GM21447 (cell line): Measurements from ENCODE around the gene FOXN1.
"Not testable (repeated sequence)": the region's sequence is repeated elsewhere in the genome, so short reads cannot be mapped to it uniquely, and the experiment has no call there.

Source experiments
- ATAC-seq: cut with Tn5 transposase; IDR thresholded peaks from one replicate; pipeline ENCODE4 v1.9.1; 2021; ENCODE audit not compliant: unreplicated experiment

The FOXN1 gene

GRCh38 chr17:28572259-28573039 is 66.3 kb downstream of the FOXN1 start:
- ATAC-seq = no peak

- ATAC-seq = no peak
Measured at GRCh38 chr17:28573040-28573380, 66.9 kb downstream of the FOXN1 start.

DNA sequence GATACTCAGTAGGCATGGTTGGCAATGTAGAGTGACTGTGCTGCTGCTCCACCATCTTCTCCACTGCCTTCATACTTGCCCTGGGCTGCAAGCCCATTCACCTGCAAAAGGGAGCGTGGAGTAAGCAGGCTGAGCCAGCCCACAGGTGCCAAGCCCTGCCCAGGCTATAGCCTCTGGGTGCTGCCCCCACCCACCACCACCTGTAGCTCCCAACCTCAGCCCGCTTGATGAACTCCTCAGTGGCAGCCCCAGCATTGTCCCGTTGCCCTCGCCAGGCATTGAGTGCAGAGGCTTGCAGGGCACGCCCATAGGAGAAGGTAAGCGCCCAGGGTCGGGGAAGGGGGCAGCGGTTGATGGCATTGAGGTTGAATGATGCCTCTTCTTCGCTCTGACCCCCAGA is 67.4 kb downstream of the FOXN1 start:
- ATAC-seq = no peak

DNA sequence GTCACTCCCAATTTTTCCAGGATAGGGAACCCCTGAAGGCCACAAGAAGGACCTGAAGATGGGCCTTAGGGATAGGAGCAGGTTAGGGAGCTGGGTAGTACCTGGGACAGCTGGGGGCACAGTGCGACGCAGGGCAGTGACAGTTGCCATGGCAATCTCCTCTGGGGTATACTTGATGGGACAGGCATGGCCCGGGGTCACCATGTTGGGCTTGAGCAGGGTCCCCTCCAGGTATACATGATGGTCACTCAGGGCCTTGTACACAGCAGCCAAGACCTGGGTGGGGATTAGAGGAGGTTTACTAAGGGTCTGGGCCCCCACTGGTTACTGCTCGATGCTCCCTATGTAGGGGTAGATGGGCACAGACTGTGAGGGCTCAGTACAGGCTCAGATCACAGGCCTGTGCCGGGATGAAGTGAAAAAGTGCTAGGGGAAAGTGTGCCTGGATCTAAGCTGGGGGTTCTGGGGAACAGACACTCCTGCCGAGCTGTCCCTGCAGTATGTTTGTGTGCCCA is 67.9 kb downstream of the FOXN1 start:
- ATAC-seq = no peak

- no peak for ATAC-seq
Measured at GRCh38 chr17:28574526-28574925, 68.4 kb downstream of the FOXN1 start.

DNA sequence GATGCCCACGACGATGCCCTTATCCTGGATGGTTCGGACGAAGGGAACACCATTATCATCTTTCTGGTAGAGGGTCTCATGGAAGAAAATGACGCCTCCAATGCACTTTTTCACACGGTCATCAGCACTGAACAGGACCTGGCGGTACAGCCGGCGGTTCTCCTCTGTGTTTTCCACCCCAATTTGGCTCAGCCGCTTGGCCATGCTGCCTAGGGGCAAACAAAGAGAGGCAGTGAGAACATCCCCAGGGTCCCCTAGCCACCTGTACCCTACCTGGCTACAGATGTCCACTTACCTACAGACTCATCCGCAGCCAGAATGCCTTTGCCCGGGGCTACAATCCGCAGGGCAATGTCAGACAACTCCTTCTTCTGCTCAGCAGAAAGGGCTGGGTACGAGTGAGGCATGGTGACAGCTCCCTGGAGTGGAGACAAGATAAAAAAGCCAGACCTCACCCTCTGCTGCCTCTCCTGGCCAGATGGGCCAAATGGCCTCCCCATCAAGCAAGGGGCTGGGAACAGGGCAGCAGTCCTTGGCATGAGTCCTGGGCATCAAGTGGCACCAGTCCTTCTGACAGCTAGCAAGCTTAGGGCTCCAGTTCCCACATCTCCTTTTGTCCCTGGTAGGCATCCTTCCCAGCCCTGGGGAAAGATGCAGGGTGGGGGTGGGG is 69.1 kb downstream of the FOXN1 start:
- no peak for ATAC-seq

- not testable (repeated sequence) for ATAC-seq
Measured at GRCh38 chr17:28576016-28576415, 69.9 kb downstream of the FOXN1 start.

- ATAC-seq = peak; percentile 73
Measured at GRCh38 chr17:28576758-28577465, 70.8 kb downstream of the FOXN1 start, which contains the start of gene ALDOC. Gene ALDOC (minus strand): TSS chr17:28576895. CDS start chr17:28575532, 1,363 bp downstream.

DNA sequence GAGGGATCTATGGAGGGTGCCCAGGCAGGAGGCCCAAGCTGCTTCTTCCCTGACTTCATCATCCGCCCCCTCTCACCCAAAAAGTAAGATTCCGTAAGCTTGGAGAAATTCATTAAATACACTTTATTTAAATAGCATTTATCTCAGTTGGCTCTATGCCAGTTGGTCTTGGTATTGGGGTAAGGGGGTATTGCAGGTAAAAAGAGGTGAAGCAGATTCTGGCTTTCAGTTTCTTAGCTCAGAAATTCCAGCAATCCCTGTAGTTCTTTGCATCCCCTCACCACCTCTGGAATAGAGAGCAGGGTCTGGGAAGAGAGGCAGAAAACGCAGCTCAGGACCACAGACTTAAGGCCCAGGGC is 71.3 kb downstream of the FOXN1 start:
- ATAC-seq = no peak

DNA sequence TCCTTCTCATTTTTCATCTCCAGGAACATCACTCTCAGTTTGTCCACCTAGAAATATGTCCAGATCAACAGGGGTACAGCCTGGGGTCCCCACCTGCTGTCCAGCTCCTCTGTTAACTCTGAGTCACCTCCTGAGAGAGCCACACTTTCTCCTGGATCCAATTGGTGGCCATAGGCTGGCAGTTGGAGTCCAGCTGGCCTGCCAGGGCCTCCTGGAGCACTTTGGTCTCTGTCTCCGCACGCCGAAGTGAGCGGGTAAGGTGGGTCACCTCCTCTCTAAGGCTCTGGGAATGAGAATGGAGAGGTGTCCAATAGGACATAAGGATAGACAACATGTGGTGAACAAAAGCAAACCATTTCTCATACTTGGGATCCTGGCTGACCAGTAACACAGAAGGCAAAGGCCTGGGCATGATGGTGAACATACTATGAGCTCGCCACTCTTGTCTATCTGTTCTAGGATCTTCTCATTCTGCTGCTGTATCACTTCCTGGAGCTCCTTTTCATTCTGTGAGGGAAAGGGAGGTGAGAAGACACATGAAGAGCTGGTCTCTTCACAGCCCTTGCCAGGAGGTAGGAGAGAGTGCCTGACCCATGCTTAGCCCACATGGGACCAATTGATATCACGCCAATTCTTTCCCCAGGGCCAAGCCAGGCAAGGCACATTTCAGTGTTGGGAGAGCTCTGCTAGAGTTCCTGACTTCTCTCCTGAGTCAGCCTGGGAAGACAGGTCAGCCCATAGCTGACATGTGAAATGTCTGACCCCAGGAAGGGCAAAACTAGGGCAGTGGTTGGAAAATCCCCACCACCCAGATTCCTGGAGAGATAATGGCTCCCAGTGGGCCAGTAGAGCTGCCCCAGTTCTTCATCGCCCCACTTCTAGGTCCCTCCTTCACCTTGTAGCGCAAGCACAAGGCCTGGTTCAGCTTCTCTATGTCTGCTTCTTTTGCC is 72.4 kb downstream of the FOXN1 start:
- no peak for ATAC-seq

GRCh38 chr17:28579526-28579925 is 73.4 kb downstream of the FOXN1 start:
- no peak for ATAC-seq

DNA sequence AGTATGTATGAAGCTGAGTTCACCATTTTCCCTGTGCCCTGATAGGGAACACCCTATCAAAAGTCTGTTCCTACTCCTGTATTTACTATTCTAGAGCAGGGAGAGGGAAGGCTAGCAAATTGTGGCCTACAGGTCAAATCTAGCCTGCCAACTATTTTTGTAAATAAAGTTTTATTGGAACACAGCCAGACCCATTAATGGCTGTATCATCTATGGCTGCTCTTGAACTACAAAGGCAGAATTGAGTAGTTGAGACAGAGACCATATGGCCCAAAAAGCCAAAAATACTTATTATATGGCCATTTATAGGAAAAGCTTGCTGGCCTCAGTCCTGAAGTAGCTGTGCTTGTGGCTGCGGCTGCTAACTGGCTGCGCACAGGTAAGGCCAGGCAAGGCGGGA is 74.8 kb downstream of the FOXN1 start:
- no peak for ATAC-seq

DNA sequence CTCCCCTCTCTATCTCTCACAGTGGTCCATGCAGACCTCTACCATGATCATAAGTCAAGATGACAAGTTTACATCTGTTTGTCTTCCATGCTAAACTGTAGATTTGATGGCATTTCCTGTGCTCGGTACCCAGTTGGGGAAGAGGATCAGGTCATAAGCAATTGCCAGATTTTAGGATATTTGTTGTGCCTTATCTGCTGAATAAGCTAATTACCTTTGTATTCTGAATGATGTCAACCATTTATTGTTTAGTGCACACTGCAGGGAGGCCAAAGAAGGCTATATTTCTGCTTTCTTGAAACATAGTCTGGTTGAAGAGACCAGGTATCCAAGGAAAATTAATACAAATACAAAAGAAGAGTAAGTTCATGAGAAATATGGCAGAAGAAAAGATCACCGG is 76.4 kb downstream of the FOXN1 start:
- no peak for ATAC-seq

DNA sequence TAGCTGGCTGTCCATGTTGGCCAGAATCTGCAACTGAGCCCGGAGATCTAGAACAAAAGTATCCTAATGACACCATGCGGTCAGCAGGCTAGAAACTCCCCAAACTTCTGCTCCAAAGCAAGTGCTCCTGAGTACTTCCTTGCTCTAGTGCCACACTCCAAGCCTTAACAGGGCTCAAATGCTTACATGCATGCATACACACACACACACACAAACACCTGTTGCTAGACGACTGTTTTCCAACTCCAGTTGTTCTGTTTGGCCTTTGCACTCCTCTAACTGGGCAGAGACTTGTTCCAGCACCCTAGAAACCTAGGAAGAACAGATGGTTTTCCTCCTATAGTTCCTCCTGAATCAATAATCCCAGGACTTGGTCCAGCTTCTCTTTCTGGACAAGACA is 78.3 kb downstream of the FOXN1 start:
- no peak for ATAC-seq

- ATAC-seq = no peak
Measured at GRCh38 chr17:28585851-28586250, 79.7 kb downstream of the FOXN1 start.
